ENCODE measurements around the gene P2RX6. TPM values are rescaled to one million over a fixed set of nuclear protein-coding genes. Genes with fewer than 3 reads are reported as not detected.

Gene P2RX6
- total and polyA plus RNA-seq, 2 experiments from 2014 or later, result not detected

DNA sequence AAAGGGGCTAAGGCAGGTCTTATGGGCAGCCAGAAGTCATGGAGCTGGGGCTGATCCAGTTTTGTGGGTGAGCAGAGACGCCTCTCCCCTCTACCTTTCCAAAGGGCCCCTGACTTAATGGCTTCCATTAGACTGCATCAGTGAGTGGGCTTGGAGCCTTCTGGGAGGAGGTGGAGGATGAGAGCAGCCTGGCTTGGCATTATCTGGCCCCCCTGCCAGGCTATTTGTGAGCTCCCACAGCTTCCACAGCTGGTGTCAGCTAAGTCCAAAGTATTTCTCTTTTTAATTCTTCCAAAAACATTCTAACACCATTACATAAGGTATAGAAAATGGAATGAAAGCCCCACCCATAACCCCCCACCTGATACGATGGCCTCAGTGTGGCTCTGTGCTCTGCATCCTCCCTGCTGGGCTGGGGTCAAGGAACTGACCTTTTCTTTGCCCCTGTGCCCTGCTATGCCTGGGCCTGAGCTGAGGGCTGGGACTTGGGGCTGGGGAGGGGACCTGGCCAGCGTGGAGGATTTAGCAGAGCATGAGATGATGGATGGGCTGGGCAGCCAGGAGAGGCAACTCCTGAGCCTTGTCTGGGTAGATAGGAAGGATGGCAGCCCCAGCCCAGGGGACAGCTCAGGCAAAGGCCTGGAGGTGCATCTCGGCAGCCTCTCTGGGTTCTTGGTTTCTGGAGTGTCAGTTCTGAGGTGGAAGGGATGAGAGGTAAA lies 43.9 kb upstream of the P2RX6 start:
- H3K4me3 Mint-ChIP-seq, result no peak overlapping the region
- no peak overlapping the region for H3K4me2 ChIP-seq

More for the DNA sequence above, 43.9 kb upstream of the P2RX6 start:
- Mint-ChIP-seq H3K36me3 (ENCODE audit: low read depth) (no peaks in the 10 kb centered on the region; the same call in 2 of the 3 replicates), H3K9me3 (no peaks in the 10 kb centered on the region), H3K27me3 (ENCODE audit: insufficient read depth, low read depth, poor library complexity) (peaks cover 36% of the 10 kb centered on the region), H3K27ac (no peak overlapping the region), H3K4me1 (peaks cover 17% of the 10 kb centered on the region)
- Histone ChIP-seq H2AFZ (no peak overlapping the region), H3K27ac (ENCODE audit: low read depth) (no peak overlapping the region), H4K20me1 (replicated peaks; ENCODE audit: insufficient read depth) (peaks cover 3% of the 10 kb centered on the region; the same call in 1 of the 2 replicates), H3K4me1 (ENCODE audit: insufficient read depth) (no peaks in the 10 kb centered on the region; the same call in 1 of the 2 replicates), H3F3A (replicated peaks; ENCODE audit: low read depth) (no peaks in the 10 kb centered on the region), H3K4me3 (no peak overlapping the region), H3K36me3 (ENCODE audit: insufficient read depth) (no peaks in the 10 kb centered on the region), H3K27me3 (ENCODE audit: insufficient read depth) (peaks cover 52% of the 10 kb centered on the region), H3K79me2 (replicated peaks; ENCODE audit: insufficient read depth) (no peaks in the 10 kb centered on the region), H3K9me2 (ENCODE audit: insufficient read depth) (no peaks in the 10 kb centered on the region)
- no peak for DNase-seq (ENCODE audit: low spot score)
- ATAC-seq, result peak; percentile 15
- TF ChIP-seq, protein P1, sequence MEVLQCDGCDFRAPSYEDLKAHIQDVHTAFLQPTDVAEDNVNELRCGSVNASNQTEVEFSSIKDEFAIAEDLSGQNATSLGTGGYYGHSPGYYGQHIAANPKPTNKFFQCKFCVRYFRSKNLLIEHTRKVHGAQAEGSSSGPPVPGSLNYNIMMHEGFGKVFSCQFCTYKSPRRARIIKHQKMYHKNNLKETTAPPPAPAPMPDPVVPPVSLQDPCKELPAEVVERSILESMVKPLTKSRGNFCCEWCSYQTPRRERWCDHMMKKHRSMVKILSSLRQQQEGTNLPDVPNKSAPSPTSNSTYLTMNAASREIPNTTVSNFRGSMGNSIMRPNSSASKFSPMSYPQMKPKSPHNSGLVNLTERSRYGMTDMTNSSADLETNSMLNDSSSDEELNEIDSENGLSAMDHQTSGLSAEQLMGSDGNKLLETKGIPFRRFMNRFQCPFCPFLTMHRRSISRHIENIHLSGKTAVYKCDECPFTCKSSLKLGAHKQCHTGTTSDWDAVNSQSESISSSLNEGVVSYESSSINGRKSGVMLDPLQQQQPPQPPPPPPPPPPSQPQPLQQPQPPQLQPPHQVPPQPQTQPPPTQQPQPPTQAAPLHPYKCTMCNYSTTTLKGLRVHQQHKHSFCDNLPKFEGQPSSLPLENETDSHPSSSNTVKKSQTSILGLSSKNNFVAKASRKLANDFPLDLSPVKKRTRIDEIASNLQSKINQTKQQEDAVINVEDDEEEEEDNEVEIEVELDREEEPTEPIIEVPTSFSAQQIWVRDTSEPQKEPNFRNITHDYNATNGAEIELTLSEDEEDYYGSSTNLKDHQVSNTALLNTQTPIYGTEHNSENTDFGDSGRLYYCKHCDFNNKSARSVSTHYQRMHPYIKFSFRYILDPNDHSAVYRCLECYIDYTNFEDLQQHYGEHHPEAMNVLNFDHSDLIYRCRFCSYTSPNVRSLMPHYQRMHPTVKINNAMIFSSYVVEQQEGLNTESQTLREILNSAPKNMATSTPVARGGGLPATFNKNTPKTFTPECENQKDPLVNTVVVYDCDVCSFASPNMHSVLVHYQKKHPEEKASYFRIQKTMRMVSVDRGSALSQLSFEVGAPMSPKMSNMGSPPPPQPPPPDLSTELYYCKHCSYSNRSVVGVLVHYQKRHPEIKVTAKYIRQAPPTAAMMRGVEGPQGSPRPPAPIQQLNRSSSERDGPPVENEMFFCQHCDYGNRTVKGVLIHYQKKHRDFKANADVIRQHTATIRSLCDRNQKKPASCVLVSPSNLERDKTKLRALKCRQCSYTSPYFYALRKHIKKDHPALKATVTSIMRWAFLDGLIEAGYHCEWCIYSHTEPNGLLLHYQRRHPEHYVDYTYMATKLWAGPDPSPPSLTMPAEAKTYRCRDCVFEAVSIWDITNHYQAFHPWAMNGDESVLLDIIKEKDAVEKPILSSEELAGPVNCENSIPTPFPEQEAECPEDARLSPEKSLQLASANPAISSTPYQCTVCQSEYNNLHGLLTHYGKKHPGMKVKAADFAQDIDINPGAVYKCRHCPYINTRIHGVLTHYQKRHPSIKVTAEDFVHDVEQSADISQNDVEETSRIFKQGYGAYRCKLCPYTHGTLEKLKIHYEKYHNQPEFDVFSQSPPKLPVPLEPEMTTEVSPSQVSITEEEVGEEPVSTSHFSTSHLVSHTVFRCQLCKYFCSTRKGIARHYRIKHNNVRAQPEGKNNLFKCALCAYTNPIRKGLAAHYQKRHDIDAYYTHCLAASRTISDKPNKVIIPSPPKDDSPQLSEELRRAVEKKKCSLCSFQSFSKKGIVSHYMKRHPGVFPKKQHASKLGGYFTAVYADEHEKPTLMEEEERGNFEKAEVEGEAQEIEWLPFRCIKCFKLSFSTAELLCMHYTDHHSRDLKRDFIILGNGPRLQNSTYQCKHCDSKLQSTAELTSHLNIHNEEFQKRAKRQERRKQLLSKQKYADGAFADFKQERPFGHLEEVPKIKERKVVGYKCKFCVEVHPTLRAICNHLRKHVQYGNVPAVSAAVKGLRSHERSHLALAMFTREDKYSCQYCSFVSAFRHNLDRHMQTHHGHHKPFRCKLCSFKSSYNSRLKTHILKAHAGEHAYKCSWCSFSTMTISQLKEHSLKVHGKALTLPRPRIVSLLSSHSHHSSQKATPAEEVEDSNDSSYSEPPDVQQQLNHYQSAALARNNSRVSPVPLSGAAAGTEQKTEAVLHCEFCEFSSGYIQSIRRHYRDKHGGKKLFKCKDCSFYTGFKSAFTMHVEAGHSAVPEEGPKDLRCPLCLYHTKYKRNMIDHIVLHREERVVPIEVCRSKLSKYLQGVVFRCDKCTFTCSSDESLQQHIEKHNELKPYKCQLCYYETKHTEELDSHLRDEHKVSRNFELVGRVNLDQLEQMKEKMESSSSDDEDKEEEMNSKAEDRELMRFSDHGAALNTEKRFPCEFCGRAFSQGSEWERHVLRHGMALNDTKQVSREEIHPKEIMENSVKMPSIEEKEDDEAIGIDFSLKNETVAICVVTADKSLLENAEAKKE (CRISPR knock-in tag; IDR thresholded peaks at IDR 0.05), result no peak
- TF ChIP-seq, protein P2, sequence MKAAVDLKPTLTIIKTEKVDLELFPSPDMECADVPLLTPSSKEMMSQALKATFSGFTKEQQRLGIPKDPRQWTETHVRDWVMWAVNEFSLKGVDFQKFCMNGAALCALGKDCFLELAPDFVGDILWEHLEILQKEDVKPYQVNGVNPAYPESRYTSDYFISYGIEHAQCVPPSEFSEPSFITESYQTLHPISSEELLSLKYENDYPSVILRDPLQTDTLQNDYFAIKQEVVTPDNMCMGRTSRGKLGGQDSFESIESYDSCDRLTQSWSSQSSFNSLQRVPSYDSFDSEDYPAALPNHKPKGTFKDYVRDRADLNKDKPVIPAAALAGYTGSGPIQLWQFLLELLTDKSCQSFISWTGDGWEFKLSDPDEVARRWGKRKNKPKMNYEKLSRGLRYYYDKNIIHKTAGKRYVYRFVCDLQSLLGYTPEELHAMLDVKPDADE (IDR thresholded peaks at IDR 0.05), result no peak
- TF ChIP-seq CREB1 (CRISPR knock-in tag; IDR thresholded peaks at IDR 0.05; ENCODE audit: low read depth) (no peak), POLR2AphosphoS5 (IDR thresholded peaks at IDR 0.05; ENCODE audit: low read depth) (no peak), STAT1 (IDR thresholded peaks at IDR 0.05; ENCODE audit: unreplicated experiment) (no peak), ZNF331 (CRISPR knock-in tag; IDR thresholded peaks at IDR 0.05; ENCODE audit: low read depth) (no peak), EZH2phosphoT487 (IDR thresholded peaks at IDR 0.05; ENCODE audit: unreplicated experiment) (no peak), EZH2 (IDR thresholded peaks at IDR 0.05; ENCODE audit: low read depth, unreplicated experiment) (no peak), NANOG (IDR thresholded peaks at IDR 0.05; ENCODE audit: borderline replicate concordance) (no peak), JUNB (IDR thresholded peaks at IDR 0.05; ENCODE audit: unreplicated experiment) (no peak), ZNF114 (CRISPR knock-in tag; IDR thresholded peaks at IDR 0.05) (no peak)
- TF ChIP-seq, protein P3, sequence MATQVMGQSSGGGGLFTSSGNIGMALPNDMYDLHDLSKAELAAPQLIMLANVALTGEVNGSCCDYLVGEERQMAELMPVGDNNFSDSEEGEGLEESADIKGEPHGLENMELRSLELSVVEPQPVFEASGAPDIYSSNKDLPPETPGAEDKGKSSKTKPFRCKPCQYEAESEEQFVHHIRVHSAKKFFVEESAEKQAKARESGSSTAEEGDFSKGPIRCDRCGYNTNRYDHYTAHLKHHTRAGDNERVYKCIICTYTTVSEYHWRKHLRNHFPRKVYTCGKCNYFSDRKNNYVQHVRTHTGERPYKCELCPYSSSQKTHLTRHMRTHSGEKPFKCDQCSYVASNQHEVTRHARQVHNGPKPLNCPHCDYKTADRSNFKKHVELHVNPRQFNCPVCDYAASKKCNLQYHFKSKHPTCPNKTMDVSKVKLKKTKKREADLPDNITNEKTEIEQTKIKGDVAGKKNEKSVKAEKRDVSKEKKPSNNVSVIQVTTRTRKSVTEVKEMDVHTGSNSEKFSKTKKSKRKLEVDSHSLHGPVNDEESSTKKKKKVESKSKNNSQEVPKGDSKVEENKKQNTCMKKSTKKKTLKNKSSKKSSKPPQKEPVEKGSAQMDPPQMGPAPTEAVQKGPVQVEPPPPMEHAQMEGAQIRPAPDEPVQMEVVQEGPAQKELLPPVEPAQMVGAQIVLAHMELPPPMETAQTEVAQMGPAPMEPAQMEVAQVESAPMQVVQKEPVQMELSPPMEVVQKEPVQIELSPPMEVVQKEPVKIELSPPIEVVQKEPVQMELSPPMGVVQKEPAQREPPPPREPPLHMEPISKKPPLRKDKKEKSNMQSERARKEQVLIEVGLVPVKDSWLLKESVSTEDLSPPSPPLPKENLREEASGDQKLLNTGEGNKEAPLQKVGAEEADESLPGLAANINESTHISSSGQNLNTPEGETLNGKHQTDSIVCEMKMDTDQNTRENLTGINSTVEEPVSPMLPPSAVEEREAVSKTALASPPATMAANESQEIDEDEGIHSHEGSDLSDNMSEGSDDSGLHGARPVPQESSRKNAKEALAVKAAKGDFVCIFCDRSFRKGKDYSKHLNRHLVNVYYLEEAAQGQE (IDR thresholded peaks at IDR 0.05; ENCODE audit: unreplicated experiment), result no peak
- TF ChIP-seq, protein P4, sequence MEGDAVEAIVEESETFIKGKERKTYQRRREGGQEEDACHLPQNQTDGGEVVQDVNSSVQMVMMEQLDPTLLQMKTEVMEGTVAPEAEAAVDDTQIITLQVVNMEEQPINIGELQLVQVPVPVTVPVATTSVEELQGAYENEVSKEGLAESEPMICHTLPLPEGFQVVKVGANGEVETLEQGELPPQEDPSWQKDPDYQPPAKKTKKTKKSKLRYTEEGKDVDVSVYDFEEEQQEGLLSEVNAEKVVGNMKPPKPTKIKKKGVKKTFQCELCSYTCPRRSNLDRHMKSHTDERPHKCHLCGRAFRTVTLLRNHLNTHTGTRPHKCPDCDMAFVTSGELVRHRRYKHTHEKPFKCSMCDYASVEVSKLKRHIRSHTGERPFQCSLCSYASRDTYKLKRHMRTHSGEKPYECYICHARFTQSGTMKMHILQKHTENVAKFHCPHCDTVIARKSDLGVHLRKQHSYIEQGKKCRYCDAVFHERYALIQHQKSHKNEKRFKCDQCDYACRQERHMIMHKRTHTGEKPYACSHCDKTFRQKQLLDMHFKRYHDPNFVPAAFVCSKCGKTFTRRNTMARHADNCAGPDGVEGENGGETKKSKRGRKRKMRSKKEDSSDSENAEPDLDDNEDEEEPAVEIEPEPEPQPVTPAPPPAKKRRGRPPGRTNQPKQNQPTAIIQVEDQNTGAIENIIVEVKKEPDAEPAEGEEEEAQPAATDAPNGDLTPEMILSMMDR (conservative IDR thresholded peaks at IDR 0.05; ENCODE audit: low read depth in 2 of 2), result no peak
